GM04504 (cell line): ENCODE measurements around the gene TSPAN9.
A peak's percentile ranks its signal among the peaks of the same experiment; 100 is the strongest.

ENCODE experiments used
- DNase-seq: peaks from one replicate; pipeline ENCODE4 v3.0.0-alpha.2; 2012; ENCODE audit warnings: low read depth

TSPAN9 gene

DNA sequence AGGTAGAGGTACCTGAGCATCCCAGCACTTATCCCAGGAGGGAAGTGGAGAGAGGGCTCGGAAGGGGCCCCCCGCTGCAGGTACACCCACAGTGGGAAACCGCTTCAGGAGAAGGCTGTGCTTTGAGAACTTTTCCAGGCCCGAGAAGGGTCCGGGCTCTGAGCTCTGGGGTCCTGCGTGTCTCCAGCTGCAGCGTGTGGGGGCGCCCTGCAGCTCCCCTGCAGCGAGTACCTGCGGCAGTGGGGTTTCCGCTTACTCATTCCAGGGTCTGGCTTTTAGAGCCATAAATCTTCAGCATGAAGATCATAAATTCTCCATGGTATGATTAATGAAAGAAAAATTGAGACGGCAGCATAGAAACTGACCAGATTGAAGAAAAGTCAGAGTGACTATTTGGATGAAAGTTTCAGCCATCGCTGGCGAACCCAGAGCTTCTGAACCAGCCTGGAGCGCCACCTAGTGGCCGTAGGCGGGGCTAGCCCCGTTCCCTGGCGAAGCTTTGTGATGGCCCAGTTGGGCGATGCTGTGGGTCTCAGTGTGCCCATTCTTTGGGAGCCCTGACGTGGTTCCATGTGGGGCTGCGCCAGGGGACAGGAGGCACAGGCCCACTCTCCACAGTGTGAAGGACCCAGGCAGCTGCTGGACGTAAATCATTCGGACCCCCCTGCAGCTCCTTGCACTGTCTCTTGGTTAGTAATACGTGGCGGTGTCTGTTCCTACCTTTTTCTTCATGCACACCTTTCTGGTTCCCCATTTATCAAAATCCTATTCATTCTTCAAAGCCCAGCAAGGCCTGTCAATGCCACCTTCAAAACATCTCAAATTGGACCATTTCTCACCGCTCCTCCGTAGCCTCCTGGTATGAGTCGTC is 198.2 kb downstream of the TSPAN9 start:
- DNase-seq = peak; percentile 23

DNA sequence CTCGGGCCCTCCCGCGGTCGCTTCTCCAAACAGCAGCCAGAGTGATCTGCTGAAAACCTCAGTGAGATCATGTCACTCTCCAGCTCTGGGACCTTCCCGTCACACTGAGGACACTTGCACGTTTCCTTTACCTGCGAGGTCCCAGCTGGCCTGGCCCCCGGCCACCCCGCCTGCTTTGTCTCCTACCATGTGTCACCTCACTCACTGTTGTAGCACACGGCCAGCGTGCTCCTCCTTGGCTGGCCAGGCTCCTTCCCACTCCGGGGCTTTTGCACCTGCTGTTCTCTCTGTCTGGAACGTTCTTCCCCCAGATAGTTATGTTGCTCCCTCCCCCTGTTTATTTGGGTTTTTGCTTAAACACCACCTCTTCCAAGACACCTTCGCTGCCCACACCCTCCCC is 199.0 kb downstream of the TSPAN9 start:
- DNase-seq = no peak

DNA sequence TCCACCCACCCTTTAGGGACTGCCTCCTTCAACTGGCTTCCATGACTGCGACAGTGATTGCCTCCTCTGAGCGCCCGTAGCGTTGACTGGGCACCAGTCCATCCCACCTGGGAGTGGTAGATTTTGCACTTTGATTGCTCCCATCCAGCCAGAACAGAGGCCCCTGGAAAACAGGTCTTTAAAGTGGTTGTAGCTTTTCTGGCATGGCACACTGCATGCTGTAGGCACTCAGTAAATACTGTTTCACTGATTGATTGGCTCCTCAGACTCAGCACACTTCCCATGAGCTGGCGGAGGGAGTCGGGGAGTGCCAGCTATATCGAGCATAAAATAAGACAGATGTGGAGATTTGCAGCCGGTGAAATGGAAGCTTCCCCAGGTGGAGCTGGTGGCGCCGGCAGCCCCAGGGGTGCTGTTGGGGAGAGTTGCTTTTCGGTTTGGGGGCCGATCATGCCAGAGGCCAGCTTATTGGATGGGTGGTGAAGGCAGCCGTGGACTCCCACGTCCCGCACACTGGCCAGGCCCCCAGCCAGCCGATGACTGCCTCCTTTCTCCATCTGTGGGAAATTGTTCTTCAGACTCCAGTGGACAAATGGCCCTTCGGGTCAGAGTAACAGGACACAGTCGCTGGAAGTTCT is 200.2 kb downstream of the TSPAN9 start:
- DNase-seq = no peak

DNA sequence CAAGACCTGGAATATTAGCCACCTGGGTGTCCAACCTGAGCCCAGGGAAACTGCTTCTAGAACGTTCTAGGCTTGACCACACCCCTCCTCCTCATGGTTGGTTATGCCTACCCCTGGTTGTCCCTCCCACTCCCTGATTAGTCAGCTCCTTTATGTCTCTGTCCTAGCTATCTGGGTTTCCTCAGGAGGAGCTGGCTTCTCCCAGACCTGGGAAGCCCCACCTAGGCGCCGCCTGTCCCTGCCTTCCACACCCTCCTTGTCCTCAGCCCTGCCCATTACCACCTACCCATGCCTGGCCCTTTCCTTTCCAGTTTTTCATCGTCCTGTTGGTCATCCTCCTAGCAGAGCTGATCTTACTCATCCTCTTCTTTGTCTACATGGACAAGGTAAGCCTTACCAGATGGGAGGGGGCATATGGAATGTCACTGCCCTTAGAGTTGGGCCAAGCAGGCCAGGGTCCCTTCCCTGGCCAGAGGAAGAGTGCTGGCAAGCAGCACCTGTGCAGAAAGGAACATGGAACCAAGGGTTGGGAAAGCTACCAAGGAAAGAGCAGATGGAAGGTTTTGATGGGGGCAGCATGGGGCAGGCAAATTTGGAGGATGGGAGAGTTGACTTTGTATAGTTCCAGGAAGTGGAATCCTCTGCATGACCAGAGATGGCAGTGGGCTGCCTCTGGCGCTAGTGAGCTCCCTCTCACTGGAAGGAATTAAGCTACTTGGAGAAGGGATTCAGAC is 201.7 kb downstream of the TSPAN9 start:
- no peak for DNase-seq

DNA sequence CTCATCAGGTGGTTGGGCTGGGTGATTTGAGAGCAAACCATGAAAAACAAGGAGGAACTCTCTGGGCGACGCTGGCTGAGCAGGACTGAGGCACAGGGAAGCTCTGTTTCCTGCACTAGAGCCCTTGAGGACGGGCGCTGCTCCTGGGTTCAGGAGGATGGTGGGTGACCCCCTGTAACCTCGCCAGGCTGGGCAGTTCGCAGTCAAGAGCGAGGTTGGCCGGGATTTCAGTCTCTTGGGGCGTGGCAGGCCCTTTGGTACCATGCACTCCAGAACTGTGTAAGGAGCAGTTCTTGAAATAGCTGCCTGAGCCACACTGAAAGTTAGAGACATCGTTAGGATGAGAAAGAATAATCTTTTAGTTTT is 202.2 kb downstream of the TSPAN9 start:
- no peak for DNase-seq

DNA sequence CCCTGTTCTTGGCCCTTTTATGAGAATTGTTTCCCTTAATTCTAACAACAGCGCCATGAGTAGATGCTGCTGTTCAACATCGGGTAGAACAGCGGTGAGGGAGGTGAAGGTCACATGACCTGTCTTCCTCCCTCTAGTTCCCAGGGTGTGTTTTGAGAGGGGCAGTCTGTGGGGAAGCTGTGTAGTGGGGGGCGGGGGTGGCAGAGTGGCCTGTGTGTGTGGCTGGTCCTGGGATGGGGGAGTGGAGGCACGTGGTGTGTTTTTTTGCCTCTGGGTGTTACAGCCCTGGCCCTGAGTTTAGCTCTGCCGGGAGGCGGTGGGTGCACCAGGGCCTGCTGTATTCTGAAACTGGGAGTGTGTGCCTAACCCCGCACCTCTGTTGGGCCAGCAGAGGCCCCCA is 202.7 kb downstream of the TSPAN9 start:
- DNase-seq = no peak

DNA sequence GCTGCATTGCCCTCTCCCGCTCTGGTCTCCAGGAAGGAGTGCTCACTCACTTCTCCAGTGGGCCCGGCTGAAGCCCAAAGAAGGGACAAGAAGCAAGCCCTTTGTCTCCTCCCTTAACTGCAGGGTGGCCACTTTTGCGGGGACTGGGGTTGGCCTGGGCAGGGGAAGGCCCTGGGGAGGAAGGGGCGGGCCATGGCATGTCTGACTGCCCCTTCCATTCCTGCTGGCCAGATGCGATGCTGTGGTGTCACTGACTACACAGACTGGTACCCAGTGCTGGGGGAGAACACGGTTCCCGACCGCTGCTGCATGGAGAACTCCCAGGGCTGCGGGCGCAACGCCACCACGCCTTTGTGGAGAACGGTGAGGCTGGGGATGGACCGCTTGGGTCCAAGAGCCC is 203.8 kb downstream of the TSPAN9 start:
- no peak for DNase-seq

DNA sequence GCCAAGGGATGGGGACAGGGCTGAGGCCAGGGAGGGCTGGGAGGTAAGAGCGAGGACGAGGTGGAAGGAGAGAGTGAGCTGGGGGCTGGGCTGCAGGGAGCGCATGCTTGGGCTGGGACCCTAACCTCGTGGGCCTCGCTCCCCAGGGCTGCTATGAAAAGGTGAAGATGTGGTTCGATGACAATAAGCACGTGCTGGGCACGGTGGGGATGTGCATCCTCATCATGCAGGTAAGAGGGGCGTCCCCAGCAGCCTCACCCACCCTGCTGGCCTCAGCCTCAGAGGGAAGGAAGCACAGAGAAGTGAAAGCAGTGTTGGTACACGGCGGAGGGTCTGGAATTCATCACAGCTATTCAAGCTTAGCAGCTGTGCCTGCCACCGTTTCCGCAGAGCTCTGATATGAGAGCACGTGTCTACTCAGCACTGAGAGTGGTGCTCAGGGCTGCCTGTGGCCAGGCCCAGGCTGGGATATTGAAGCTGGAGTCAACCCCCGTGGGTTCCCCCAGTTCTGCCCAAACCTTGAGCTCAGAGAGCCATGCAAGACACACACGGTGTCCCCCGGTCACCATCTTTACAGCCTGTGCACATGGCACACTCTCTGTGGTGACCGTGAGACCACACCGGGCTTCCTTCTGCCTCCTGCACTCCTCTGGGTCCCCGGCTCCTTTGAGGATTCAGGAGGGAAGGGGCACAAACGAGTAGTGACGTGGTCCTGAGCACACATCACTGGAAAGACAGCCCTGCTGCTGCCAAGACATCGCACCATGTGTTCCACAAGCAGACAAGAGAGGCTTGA is 204.6 kb downstream of the TSPAN9 start:
- DNase-seq = no peak

DNA sequence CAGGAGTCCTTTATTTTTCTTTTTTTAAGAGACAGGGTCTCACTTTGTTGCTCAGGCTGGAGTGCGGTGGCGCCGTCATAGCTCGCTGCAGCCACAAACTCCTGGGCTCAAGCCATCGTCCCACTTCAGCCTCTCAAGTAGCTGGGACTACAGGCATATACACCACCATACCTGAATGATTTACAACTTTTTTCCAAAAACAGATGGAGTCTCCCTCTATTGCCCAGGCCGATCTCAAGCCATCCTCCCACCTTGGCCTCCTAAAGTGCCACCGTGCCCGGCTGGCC is 205.1 kb downstream of the TSPAN9 start:
- no peak for DNase-seq

DNA sequence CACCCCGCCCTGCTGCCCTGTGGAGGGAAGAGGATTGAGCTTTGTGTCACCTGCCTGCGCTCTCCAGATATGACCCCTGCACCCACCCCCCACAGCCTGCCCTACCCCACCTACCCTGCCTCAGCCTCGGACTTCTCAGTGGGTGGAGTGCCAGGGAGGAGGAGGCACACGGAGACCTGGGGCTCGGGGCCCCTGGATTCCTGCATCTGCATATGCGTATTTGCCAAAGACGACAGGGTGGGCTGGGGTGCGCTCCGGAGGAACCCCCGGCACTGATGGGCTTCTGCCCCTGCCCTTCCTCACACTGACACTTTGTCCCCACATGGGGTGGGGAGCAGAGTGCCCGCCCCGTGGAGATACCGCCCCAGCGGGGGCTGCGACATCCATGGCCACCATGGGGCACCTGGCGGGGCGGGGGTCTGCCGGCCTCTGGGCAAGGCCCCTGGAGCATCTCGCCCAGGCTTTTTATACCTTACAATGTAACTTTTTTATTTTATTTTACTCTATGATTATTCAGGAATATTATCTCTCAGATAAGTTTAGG is 206.0 kb downstream of the TSPAN9 start:
- DNase-seq = no peak

DNA sequence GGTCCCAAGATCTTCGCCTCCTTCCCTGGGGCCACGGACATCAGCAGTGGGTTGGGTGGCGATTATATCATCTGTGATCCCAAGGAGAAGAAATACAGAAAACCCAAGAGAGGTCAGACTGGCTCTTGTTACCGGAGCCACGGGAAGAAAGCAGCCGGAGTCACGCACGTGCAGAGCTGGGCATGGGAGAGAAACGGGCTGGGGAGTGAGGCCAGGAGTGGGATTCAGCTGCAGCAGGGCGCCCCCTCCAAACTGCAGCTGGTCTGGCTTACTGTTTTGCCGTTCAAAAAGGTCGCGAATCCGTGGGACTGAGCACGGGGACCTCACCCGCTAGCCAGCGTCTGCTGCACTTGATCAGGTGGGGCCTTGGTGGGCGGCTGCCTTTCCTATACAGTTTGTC is 207.2 kb downstream of the TSPAN9 start:
- no peak for DNase-seq

DNA sequence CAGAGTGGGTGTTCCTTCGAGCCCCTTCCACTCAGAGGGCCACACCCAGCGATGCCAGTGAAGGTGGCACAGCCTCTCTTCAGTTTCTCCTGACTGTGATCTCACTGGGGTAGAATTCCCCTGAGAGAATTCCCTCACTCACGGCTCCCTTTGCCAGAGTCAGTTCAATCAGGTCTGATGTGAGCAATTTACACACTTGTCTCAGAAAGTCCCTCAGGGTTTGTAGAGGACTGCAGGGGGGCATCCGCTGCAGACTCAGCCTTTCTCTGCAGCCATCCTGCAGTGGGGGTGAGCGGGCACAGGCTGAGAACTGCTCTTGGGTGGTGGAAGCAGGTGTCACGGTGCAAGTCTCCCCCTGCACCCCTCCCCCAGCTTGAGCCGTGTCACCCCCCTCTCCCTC is 208.4 kb downstream of the TSPAN9 start:
- no peak for DNase-seq

DNA sequence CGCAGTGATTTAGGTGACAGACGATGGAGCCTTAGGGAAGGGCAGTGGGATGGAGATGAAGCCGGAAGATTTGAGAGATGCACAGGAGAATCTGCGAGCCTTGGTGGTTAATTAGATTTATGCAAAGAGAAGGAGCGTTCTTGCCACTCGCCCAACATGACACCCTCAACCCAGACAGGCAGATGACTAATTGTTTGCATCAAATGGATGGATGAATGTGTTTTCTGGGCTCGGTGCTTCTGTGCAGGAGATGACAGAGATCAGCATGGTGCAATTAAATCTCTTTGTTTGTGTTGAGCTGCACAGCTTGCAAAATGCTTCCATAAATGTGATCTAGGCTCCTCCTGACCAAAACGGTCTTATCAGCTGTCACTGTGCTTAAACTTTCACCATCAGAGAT is 211.5 kb downstream of the TSPAN9 start:
- DNase-seq = no peak

DNA sequence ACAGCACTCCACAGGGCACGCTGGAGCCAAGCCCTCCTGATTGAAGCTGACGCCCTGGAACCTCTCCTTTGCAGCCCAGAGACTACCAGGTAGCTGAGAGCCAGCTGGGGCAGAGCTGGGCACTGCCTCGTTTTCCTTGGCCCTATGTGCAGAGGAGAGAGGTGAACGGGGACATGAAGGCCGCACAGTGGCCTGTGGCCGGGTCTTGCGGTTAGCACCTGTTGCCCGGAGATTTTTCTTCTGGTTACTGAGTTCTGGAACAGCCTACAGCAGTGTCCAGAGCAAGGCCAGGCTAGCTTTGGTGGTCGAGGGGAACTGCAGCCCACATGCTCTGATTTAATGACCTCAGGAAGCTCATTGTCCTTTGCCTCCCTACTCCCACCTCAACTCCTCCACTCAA is 212.5 kb downstream of the TSPAN9 start:
- DNase-seq = no peak

DNA sequence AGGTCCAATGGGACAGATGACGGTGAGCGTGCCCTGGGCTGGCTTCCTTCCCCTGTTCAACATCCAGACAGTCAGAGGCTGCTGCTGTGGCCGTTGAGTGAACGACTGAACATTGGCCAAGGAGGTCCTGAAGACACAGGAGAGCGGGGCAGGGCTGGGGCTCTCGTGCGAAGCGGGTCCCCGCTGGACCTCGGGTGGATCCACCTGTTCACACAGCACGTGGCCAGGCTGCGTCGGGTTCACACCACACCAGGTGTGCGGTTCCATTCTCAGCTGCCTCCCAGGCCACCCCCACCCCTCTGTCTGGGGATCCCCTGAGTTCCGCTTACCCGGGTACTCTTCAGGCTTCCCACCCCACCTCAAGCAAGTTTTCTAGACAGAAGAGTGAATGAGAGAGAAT is 214.8 kb downstream of the TSPAN9 start:
- DNase-seq = no peak

DNA sequence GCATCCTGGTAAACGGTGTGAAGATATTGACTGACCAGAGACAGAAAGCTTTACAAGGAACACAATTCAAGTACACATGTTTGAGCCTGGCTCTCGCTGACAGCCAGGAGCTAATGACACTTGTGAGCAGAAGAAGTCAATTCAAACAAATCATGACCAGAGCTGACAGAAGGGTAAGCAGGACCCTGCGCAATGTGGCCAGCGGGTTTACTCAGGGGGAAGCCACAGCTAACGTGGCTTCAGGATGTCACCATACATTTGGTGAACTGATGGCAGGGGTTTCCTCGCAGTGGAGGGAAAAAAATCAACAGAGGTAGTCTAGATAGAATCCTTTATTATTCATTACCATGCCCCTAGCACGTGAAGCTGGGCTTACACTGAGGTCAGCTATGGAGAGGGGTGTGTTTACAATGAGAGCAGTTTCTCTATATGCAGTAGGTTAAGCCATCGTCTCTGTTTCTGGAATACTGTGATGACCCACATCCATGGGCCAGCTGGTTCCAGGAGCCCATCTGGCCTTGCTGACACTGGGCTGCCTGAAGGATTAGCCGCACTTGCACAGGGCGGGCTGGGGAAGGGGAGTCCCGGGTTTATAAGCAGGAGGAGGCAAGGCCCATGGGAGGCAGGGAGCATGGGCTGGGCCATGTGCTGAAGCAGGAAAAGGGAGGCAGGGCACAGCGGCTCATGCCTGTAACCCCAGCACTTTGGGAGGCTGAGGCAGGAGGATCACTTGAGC is 215.7 kb downstream of the TSPAN9 start:
- no peak for DNase-seq

DNA sequence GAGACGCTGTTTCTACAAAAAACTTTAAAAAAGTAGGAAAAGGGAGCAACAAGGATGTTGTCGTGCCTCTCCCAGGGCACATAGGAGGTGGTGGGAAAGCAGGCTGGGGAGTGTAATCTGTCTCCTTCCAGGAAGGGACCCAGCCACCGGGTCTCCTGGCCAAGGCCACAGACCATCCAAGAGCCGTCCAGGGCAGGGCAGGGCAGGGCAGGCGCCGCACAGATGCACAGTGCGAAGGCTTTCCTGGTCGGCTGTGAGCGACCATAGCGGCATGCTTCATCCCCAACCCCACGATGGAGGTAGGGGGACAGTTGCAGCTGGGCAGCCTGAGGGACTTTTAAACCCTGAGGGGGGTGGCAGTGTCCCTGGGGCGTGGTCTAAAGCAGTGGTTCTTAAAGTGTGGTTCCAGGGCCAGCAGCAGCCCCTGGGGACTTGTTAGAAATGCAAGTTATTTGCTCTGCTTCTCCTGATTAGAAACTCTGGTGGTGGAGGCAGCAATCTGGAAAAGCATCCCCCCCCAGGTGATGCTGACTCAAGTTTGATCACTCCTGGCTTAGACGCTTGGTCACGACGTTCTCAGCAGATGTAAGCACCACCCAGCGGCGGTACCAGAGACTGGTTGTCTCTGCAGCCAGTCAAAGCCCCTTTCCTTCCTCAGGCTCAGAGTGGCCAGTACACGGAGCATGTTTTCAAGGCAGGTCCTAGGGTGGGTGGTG is 216.4 kb downstream of the TSPAN9 start:
- DNase-seq = no peak

DNA sequence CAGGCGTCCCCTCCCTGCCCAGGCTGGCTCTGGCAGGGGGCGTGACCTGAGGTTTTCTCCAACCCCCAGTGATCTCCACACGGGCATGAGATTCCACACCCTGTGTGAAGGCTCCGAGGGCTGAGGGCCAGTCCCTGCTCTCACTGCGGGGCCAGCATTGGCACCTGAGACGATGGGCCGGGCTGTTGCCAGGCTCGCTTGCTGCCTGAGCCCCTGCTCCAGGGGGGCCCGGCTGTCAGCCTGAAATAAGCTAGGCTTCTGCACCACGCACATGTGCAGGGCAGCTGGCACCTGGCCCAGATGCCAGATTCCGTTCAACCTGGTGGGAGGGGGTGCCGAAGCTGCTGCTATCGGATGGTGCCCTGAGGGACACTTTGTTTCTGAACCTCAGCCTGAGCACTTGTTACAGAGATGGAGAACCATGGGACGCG is 217.3 kb downstream of the TSPAN9 start:
- DNase-seq = no peak

DNA sequence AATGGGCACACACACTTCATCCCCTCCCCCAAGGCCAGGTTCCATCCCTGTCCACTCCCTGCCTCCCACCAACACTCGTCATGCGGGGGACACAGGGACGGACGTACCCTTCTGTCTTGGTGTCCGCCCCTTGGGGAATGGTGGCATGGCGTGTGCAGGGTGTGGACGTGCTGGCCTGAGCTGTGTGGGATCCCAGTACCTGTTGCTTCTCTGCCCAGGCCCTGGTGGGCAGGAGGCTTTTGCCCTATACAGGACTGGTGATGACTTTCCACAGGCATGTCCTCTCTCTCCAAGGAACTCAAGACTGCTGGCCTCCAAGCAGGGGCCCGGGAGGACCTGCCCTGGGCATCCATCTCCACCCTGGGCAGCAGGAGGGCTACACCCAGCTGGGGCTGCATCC is 218.0 kb downstream of the TSPAN9 start:
- DNase-seq = no peak

DNA sequence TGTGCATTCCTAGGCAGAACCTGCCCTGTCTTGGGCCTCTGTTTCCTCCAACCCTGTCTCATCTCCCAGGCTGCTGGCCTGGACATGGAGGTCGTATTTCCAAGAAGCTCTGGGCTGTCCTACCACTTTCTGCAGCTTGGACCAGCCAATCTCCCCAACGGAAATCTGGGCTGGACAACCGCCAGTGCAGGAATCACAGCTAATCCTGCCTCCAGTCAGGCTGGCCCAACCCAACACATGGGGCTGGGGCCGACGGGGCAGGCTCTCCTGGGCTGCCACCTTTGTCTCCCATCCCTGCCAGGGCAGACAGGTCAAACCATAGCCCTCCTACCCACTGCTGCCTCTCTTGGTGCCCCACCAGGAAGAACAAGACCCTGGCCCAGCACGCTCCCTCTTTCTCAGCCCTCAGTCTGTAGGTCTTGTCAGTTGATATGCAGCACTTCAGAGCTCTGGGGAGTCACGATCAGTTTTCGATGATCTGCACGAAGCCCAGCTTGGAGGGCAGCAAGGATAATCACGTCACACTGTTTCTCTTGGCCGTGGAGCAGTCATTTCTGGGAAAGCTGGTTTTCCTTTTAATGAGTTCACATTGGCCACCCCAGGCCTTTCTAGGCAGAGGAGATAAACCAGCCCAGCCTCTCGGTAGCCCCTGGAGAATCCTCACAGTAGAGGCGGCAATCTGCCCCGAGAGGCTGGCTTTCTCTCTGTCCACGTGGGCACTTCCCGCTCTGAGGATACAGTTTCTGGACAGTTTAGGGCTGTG is 218.6 kb downstream of the TSPAN9 start:
- DNase-seq = peak; percentile 11
